ENCODE measurements around the gene SKOR1.

Gene SKOR1

DNA sequence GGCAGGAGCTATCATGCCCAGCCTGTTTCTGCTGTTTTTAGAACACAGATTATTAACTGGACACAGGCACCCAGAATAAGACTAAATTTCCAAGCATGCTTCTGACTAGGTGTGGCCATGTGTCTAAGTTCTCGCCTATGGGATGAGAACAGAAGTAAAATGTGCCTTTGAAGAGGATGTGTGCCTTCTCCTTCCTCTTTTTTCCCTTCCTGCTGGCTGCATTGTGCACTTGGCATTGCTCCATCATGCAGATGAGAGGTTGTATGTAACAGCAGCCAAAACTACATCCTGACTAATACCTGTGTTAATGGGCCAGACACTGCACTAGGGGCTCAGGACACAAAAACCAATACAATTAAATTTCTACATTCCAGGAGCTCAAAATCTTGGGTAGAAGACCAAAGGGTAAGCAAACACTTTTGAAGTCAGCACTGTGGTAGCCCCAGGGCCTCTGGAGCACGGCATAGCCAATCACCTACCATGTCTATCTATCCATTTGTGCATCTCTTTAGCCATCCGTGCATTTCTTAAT lies 55.4 kb downstream of the SKOR1 start:
- H3K4me3 ChIP-seq, result no peak overlapping the region
- no peak for DNase-seq (ENCODE audit: low spot score)
- TF ChIP-seq, protein P1, sequence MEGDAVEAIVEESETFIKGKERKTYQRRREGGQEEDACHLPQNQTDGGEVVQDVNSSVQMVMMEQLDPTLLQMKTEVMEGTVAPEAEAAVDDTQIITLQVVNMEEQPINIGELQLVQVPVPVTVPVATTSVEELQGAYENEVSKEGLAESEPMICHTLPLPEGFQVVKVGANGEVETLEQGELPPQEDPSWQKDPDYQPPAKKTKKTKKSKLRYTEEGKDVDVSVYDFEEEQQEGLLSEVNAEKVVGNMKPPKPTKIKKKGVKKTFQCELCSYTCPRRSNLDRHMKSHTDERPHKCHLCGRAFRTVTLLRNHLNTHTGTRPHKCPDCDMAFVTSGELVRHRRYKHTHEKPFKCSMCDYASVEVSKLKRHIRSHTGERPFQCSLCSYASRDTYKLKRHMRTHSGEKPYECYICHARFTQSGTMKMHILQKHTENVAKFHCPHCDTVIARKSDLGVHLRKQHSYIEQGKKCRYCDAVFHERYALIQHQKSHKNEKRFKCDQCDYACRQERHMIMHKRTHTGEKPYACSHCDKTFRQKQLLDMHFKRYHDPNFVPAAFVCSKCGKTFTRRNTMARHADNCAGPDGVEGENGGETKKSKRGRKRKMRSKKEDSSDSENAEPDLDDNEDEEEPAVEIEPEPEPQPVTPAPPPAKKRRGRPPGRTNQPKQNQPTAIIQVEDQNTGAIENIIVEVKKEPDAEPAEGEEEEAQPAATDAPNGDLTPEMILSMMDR (IDR thresholded peaks at IDR 0.05), result no peak
- no peak overlapping the region for H3K27ac ChIP-seq

GRCh38 chr15:67882487-67883233 lies 57.4 kb downstream of the SKOR1 start:
- TF ChIP-seq, protein P1 (IDR thresholded peaks at IDR 0.05), result no peak
- H3K4me3 ChIP-seq, result no peak overlapping the region
- DNase-seq (ENCODE audit: low spot score), result no peak
- H3K27ac ChIP-seq, result peak overlapping the region in 1 of 2 donors; percentile 89

DNA sequence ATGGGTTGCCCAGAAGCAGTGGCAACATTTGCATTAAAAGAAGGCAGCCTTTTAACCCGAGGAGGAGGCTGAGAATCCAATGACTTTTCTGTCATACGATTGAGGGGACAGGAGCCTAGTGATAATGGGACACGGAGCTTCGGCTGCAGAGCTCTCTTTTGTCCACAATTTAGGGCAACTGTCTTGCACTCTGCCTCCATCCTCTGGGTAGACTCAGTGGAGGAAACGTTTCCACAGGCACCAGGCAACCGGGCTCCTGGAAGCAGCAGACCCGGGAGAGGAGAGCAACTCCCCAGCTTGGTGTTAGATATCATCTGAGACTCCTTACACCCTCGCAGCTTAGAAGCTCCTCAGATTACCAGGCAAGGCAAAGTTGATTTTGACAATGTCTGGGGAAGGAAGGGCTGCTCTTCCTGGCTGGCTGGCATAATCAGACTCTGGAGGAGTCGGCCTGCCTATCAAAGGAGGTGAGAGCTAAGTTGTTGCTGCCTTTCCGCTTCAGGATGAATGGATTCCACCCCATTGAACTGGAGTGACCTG lies 58.0 kb downstream of the SKOR1 start:
- TF ChIP-seq, protein P1 (IDR thresholded peaks at IDR 0.05), result no peak
- no peak for DNase-seq (ENCODE audit: low spot score)
- H3K27ac ChIP-seq, result peak overlapping the region; percentile 76 to 89
- H3K4me3 ChIP-seq, result no peak overlapping the region

DNA sequence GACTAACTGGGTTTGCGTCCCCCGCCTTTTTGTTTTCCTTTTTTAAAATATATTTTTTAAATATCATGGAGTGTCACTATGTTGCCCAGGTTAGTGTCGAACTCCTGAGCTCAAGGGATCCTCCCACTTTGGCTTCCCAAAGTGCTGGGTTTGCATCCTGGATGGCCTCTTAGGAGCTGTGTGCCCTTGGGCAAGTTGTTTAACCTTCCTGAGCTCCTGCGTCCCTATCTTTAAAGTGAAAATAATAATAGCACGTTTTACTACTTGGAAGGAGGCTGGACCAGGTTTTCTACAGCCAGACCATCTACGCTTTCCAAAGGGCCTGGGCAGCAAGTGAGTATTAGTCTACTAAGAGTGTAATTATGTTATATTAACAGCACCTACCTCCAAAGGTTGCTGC lies 58.7 kb downstream of the SKOR1 start:
- TF ChIP-seq, protein P1 (IDR thresholded peaks at IDR 0.05), result no peak
- Histone ChIP-seq H3K27ac (peak overlapping the region; percentile 76 to 89), H3K4me3 (peak overlapping the region; percentile 80)
- DNase-seq (ENCODE audit: low spot score), result no peak

Measured in coronary artery (tissue), 2 donors.